Gastroesophageal sphincter (tissue), 4 donors: ENCODE results near the gene TOP2B. TPM values are rescaled to one million over a fixed set of nuclear protein-coding genes. Genes with fewer than 3 reads are reported as not detected.

Source experiments
- ATAC-seq: fragments of 150-250 bp; one replicate; pipeline ENCODE4 v1.9.1; 2016; ENCODE audit warnings: mild to moderate bottlenecking, moderate library complexity
- H3K27ac ChIP-seq, 4 donors: fragments of 200-600 bp; sonication (generic) in 3 of 4; 1 replicate in 3 of 4; 2 replicates in 1 of 4; pipeline ENCODE4 v1.5.1; 2016 to 2019
- H3K27me3 ChIP-seq: fragments of 200-600 bp; sonication (generic); one replicate; pipeline ENCODE4 v1.5.1; 2019
- H3K36me3 ChIP-seq, 2 donors: fragments of 200-600 bp; sonication (generic); one replicate each; pipeline ENCODE4 v1.5.1; 2019; ENCODE audit warnings: control low read depth in 1 of 2
- H3K4me1 ChIP-seq, 3 donors: fragments of 200-600 bp; sonication (generic); 1 replicate in 2 of 3; 2 replicates in 1 of 3; pipeline ENCODE4 v1.5.1; 2016 to 2019; ENCODE audit warnings: control low read depth in 2 of 3
- H3K4me3 ChIP-seq, 2 donors: fragments of 200-600 bp; sonication (generic); one replicate each; pipeline ENCODE4 v1.5.1; 2019; ENCODE audit warnings: mild to moderate bottlenecking in 1 of 2, moderate library complexity in 1 of 2
- H3K9me3 ChIP-seq, 3 donors: fragments of 200-600 bp; sonication (generic); one replicate each; pipeline ENCODE4 v1.5.1; 2017 to 2019; ENCODE audit warnings: control low read depth in 2 of 3
- CTCF ChIP-seq, 4 experiments: fragments of 200-600 bp in 2 of 4; fragments of 450-650 bp in 2 of 4; sonication (generic) in 1 of 4; IDR thresholded peaks; one replicate each; pipeline ENCODE4 v1.5.1; 2017 to 2019; ENCODE audit warnings: antibody characterized with exemption in 4 of 4, mild to moderate bottlenecking in 2 of 4, moderate library complexity in 2 of 4
- EP300 ChIP-seq: sonication (generic); formaldehyde crosslinking; IDR thresholded peaks from one replicate; pipeline ENCODE4 v1.6.1; 2017; ENCODE audit warnings: antibody characterized with exemption, mild to moderate bottlenecking
- POLR2A ChIP-seq, 2 donors: fragments of 450-650 bp; IDR thresholded peaks; one replicate each; pipeline ENCODE4 v1.6.1; 2017; ENCODE audit warnings: antibody characterized with exemption in 2 of 2, mild to moderate bottlenecking in 2 of 2, moderate library complexity in 1 of 2
- POLR2AphosphoS5 ChIP-seq: sonication (generic); formaldehyde crosslinking; IDR thresholded peaks from one replicate; pipeline ENCODE4 v1.6.1; 2017; ENCODE audit warnings: antibody characterized with exemption
- WGBS, 2 donors: methylation state at CpG; one replicate each; pipeline ENCODE4 v1.1.5; 2018; ENCODE audit warnings: low coverage in 1 of 2; 5-methylcytosine and 5-hydroxymethylcytosine counted together
- total RNA-seq, 4 donors: library from RNA; depleted of rRNA; stranded (reverse); fragments of >200 nt; gene quantifications; one replicate each; pipeline ENCODE4 v1.1.0, GENCODE V29; 2016

TOP2B gene
- 100 to 1,000 TPM; 109 to 149 (median 127) TPM for total RNA-seq

- TF ChIP-seq EP300 (no peak), POLR2A (IDR thresholded peaks at IDR 0.05) (peak; percentile 67 to 83), POLR2AphosphoS5 (peak; percentile 73)
- Histone ChIP-seq H3K4me3 (peak within 1 kb of the TSS; percentile 58 to 84), H3K27me3 (no peaks in the 10 kb centered on the region), H3K27ac (peak within 1 kb of the TSS; percentile 81 to 97 (median 96)), H3K4me1 (peaks cover 0 to 43% (median 17%) of the 10 kb centered on the region in 3 donors), H3K36me3 (no peaks in the 10 kb centered on the region), H3K9me3 (no peaks in the 10 kb centered on the region)
- peak; percentile 99 for ATAC-seq
- 0% methylated on average over 6 of the region's 33 CpGs; no CpG with 5 or more reads in 1 of the 2 donors for WGBS, 2 donors
These were observed at the start of gene TOP2B for GRCh38 chr3:25664812-25665314. TSS of gene TOP2B (minus strand) at chr3:25664907. CDS start at chr3:25664297, 610 bp downstream.

- Histone ChIP-seq H3K4me3 (no peak overlapping the region), H3K4me1 (no peaks in the 10 kb centered on the region), H3K9me3 (no peaks in the 10 kb centered on the region), H3K27me3 (no peaks in the 10 kb centered on the region), H3K27ac (no peak overlapping the region), H3K36me3 (peaks cover 0 to 5% of the 10 kb centered on the region in 2 donors)
- TF ChIP-seq EP300 (no peak), POLR2AphosphoS5 (no peak), CTCF (IDR thresholded peaks at IDR 0.05) (no peak), POLR2A (IDR thresholded peaks at IDR 0.05) (no peak)
- 91 to 97% methylated on average over 6 to 11 of the region's 11 CpGs for WGBS, 2 donors
- ATAC-seq, result no peak
These were observed 48.8 kb upstream of the TOP2B start for GRCh38 chr3:25713341-25713985.

- Histone ChIP-seq H3K27ac (no peak overlapping the region), H3K36me3 (no peaks in the 10 kb centered on the region), H3K4me3 (no peak overlapping the region), H3K4me1 (no peaks in the 10 kb centered on the region), H3K9me3 (no peaks in the 10 kb centered on the region), H3K27me3 (peaks cover 4% of the 10 kb centered on the region)
- no peak for TF ChIP-seq CTCF (IDR thresholded peaks at IDR 0.05)
- TF ChIP-seq POLR2A (IDR thresholded peaks at IDR 0.05), result no peak
- ATAC-seq, result no peak
- 87 to 95% methylated on average over 2 of the region's 2 CpGs for WGBS, 2 donors
These were observed 46.4 kb upstream of the TOP2B start for GRCh38 chr3:25711090-25711489.

GRCh38 chr3:25708036-25708435, 43.3 kb upstream of the TOP2B start:
- TF ChIP-seq EP300 (no peak), CTCF (IDR thresholded peaks at IDR 0.05) (no peak), POLR2A (IDR thresholded peaks at IDR 0.05) (no peak)
- Histone ChIP-seq H3K9me3 (no peaks in the 10 kb centered on the region), H3K4me1 (no peaks in the 10 kb centered on the region), H3K27ac (no peak overlapping the region), H3K27me3 (peaks cover 4% of the 10 kb centered on the region), H3K36me3 (no peaks in the 10 kb centered on the region), H3K4me3 (no peak overlapping the region)
- 48 to 65% methylated on average over 3 of the region's 3 CpGs for WGBS, 2 donors
- no peak for ATAC-seq

GRCh38 chr3:25707268-25707926, 42.7 kb upstream of the TOP2B start:
- 100% methylated on average over 2 of the region's 2 CpGs; no CpG with 5 or more reads in 1 of the 2 donors for WGBS, 2 donors
- Histone ChIP-seq H3K4me3 (no peak overlapping the region), H3K36me3 (no peaks in the 10 kb centered on the region), H3K9me3 (no peaks in the 10 kb centered on the region), H3K27ac (no peak overlapping the region), H3K4me1 (no peaks in the 10 kb centered on the region), H3K27me3 (peaks cover 4% of the 10 kb centered on the region)
- ATAC-seq, result no peak
- TF ChIP-seq EP300, result no peak
- no peak for TF ChIP-seq CTCF (IDR thresholded peaks at IDR 0.05)
- TF ChIP-seq POLR2AphosphoS5, result no peak
- TF ChIP-seq POLR2A (IDR thresholded peaks at IDR 0.05), result no peak
